Measurements from ENCODE around the gene IPO7.
"Not testable (repeated sequence)": the region's sequence is repeated elsewhere in the genome, so short reads cannot be mapped to it uniquely, and the experiment has no call there.

Gene IPO7

DNA sequence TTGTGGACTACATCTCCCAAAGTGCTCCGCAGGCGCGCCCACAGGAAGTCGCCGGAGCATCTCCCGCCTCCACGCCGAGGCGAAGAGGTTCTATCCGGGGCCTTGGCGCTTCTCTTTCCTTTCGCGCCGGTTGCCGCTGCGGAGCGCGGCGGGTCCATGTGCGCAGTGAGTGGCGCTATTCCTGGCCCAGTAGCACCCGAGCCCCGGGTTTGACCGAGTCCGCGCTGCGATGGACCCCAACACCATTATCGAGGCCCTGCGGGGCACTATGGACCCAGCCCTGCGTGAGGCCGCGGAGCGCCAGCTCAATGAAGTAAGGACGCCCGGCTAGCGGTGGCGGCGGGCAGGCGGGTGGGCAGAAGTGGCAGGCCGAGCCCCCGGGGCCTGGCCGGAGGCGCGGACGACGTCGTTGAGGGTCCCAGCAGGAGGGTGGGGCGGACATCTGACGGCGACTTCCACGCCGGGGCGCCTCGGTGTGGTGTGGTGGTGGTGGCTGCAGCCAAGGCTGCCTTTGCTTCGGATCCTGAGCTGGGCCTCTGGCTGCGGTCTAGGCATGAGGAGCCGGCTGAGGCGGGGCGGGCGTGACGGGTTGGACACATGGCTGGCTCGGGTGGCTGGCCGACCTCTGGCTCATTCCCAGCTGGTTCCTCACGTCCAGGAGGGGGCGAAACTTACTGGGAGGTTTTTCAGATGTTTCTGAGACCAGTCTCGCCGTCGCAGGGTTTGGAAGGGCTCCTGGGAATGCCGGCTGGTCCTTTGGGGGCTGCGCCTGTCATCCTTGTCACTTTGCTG lies at the start of gene IPO7:
TSS of gene IPO7 (plus strand) at position 118 of the 792 bp plus-strand sequence. CDS start at position 230, 112 bp downstream.
- Mint-ChIP-seq H3K4me3 (peak within 1 kb of the TSS; percentile 87), H3K27ac (peak within 1 kb of the TSS; percentile 98), H3K9me3 (no peaks in the 10 kb centered on the region), H3K27me3 (no peaks in the 10 kb centered on the region), H3K36me3 (ENCODE audit: low read depth) (peaks cover 26% of the 10 kb centered on the region), H3K4me1 (ENCODE audit: low read depth) (peaks cover 26% of the 10 kb centered on the region)
- intact Hi-C loops (cut with micrococcal nuclease): loop anchor here (1.0 kb wide), 2 partner anchors 20 to 70 kb away; partner anchors contain the start of gene TMEM41B

DNA sequence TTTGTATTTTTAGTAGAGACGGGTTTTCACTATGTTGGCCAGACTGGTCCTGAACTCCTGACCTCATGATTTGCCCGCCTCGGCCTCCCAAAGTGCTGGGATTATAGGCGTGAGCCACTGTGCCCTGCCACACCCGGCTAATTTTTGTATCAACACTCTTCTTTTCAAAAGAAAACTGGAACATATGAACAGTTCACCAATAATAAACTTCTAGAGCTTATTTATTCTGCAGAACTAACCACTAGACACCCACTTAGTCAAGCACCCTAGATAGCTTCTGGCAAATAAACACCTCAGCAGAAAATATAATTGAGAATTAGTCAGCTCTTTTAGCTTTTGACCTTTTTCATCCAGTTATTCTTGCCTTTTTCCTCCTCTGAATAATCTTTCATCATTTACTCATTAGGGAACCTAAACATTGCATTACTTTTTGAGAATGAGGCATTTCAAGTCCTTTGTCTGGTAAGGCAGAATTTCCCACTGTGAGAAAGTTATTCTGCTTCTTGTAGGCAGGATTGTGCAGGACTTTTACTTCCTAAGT lies 42.7 kb upstream of the IPO7 start:
- Mint-ChIP-seq H3K27ac (no peak overlapping the region), H3K27me3 (peaks cover 2% of the 10 kb centered on the region), H3K9me3 (no peaks in the 10 kb centered on the region), H3K4me1 (ENCODE audit: low read depth) (no peaks in the 10 kb centered on the region), H3K4me3 (no peak overlapping the region), H3K36me3 (ENCODE audit: low read depth) (no peaks in the 10 kb centered on the region)
- intact Hi-C loops (cut with micrococcal nuclease): no loop called here

DNA sequence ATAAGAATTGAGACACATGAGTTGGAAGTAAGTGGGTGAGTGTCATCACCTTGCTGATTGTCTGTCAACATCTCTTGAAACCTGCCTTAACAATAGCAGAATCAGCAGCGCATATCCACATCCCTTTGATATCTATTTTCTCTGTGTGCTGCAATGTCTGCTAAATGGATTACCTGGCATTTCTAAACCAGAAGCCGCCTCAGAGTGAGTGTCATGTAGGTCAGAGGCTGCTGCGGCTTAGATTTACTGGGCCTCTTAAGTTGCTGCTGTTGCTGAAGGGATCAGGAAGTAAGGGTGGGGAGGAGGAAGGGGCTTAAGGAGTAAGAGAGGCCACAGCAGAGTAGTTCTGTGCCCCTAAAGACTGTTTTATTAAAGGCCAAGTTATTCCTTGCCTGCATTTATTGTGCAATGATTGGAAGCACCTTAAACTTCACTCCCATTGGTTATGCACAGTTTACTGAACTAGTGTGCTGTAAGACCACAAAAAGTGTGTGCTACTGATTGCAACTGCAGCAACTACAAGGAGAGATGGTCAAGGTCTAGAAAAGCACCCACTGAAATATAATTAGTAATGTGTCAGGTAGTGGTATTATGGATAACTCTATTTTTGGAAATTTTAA lies 40.3 kb upstream of the IPO7 start:
- intact Hi-C loops (cut with micrococcal nuclease): no loop called here
- no peak overlapping the region for H3K27ac Mint-ChIP-seq
- no peaks in the 10 kb centered on the region for H3K9me3 Mint-ChIP-seq
- no peaks in the 10 kb centered on the region for H3K4me1 Mint-ChIP-seq (ENCODE audit: low read depth)
- no peaks in the 10 kb centered on the region for H3K36me3 Mint-ChIP-seq (ENCODE audit: low read depth)
- no peak overlapping the region for H3K4me3 Mint-ChIP-seq
- H3K27me3 Mint-ChIP-seq: peaks cover 4% of the 10 kb centered on the region

DNA sequence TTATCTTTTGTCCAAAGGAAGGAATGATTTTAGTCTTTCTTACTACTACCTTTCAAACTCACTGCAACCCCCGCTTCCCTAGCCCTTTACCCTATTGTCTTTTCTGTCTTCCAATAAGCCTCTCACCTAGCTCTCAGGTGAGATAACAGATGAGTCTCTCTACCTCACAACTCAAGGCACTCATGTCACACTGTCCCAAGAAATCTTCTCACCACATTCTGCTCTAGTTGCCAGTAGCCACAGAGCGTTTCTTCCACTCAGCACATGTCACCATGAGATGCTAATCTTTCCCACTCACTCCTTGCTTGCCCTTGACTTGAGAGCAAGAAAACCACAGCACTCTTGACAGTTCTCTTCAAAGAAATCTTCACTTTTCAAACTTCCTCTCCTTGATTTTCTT lies 37.4 kb upstream of the IPO7 start:
- Mint-ChIP-seq H3K4me1 (ENCODE audit: low read depth) (no peaks in the 10 kb centered on the region), H3K9me3 (no peaks in the 10 kb centered on the region), H3K36me3 (ENCODE audit: low read depth) (no peaks in the 10 kb centered on the region), H3K27me3 (peaks cover 4% of the 10 kb centered on the region), H3K4me3 (no peak overlapping the region), H3K27ac (no peak overlapping the region)
- intact Hi-C loops (cut with micrococcal nuclease): no loop called here

DNA sequence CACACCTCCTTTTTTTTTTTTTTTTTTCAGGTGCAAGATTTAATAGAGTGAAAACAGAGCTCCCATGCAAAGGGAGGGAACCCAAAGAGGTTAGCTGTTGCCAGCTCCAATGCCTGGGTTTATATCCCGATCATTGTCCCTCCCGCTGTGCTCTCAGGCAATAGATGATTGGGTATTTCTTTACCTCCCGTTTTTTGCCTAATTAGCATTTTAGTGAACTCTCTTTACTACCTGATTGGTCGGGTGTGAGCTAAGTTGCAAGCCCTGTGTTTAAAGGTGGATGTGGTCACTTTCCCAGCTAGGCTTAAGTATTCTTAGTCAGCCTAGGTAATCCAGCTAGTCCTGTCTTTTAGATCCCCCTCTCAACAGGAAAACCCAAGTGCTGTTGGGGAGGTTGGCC lies 36.7 kb upstream of the IPO7 start:
- H3K27ac Mint-ChIP-seq; intact Hi-C loops (cut with micrococcal nuclease); H3K4me3 Mint-ChIP-seq; H3K9me3 Mint-ChIP-seq; H3K4me1 Mint-ChIP-seq (ENCODE audit: low read depth); H3K27me3 Mint-ChIP-seq; H3K36me3 Mint-ChIP-seq (ENCODE audit: low read depth): not testable (repeated sequence)

DNA sequence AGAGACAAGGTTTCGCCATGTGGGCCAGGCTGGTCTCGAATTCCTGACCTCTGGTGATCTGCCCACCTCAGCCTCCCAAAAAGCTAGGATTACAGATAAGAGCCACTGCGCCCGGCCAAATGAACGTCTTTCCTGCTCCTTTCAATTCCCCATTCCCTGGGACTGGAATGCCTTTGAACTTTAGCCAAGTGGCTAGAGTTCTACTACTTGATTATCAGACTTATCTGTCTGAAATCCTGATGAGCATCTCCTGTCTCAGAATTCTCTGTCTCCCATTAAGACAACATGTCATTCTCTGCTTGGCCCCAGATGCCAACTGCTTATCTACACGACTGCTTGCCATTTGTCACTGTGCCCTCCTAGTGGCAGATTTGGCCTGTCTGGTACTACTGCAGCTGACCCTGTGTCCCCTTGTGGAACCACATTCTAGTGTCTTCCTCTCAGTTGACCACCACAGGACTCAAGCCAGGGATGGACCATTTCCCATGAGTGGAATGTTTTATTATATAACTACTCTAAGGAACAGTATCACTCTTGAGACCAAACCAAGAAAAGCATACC lies 33.1 kb upstream of the IPO7 start:
- peaks cover 3% of the 10 kb centered on the region for H3K27me3 Mint-ChIP-seq
- no peaks in the 10 kb centered on the region for H3K9me3 Mint-ChIP-seq
- H3K4me3 Mint-ChIP-seq: no peak overlapping the region
- no peaks in the 10 kb centered on the region for H3K36me3 Mint-ChIP-seq (ENCODE audit: low read depth)
- H3K27ac Mint-ChIP-seq: no peak overlapping the region
- intact Hi-C loops (cut with micrococcal nuclease): no loop called here
- no peaks in the 10 kb centered on the region for H3K4me1 Mint-ChIP-seq (ENCODE audit: low read depth)

DNA sequence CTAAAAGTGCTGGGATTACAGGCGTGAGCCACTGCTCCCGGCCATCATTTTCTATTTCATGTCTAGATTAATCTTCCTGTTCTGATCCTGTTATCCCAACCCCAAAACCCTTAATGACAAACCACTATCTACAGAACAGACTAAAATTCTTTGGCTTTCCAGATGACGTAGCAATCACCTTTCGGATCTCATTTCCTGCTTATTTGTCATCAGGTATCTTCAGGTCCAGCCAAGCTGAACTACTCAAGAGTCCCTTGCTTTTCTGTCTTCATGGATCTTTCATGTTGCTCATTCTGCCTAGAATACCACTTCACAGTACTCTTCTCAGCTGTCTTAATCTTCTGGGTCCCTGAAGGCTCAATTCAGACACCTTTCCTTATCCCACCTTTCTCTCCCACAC lies 27.4 kb upstream of the IPO7 start:
- intact Hi-C loops (cut with micrococcal nuclease): no loop called here
- Mint-ChIP-seq H3K4me1 (ENCODE audit: low read depth) (no peaks in the 10 kb centered on the region), H3K36me3 (ENCODE audit: low read depth) (no peaks in the 10 kb centered on the region), H3K27ac (no peak overlapping the region), H3K27me3 (no peaks in the 10 kb centered on the region), H3K9me3 (no peaks in the 10 kb centered on the region), H3K4me3 (no peak overlapping the region)

DNA sequence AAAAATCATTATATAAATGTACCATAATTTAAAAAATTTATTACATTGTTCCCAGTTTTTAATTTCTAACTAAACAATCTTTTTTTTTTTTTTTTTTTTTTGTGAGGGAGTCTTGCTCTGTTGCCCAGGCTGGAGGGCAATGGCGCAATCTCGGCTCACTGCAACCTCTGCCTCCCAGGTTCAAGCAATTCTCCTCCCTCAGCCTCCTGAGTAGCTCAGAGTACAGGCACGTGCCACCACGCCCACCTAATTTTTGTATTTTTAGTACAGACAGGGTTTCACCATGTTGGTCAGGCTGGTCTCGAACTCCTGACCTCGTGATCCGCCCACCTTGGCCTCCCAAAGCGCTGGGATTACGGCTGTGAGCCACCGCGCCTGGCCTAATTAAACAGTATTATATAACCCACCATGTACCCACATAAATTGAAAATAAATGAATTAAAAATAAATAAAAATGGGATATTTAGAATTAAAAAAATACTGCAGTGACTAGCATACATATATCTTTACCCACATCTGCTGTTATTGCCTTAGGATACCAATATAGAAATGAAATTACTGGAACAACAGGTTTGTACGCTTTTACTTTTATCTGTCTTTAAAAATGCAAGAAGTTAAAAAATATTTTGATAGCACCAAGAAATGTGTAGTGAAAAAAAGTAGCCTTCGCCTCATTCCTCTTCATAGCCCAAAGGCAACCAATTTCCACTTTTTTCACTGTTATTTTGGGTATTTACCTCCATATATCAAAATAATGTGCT lies 23.4 kb upstream of the IPO7 start:
- H3K27me3 Mint-ChIP-seq; H3K4me3 Mint-ChIP-seq; H3K27ac Mint-ChIP-seq; H3K36me3 Mint-ChIP-seq (ENCODE audit: low read depth); H3K9me3 Mint-ChIP-seq: not testable (repeated sequence)
- peaks cover 26% of the 10 kb centered on the region for H3K4me1 Mint-ChIP-seq (ENCODE audit: low read depth)
- intact Hi-C loops (cut with micrococcal nuclease): loop anchor here (5.0 kb wide), 1 partner anchor 99 kb away; no protein-coding TSS in a partner anchor

DNA sequence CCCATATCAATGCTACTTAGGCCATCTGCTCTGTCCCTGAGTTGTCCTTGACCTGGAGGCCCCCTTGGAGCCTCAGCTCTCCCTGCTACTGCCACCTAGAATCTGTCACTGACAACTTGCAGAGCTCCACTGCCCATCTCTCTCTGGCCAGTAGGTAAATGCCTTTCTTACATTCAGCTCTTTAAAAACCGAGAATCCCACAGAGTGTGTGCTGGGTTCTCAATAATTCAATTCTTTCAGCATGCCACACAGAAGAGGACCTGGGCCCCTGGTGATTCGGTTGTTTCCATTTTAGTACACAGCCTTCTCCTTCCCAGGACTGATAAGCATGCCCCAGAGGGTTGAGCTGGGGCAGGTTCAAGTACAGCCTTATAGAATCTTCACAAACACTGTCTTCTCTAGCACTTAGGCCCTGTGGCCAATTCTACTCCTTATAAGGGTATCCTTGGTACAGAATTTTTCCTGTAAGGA lies 22.0 kb upstream of the IPO7 start:
- Mint-ChIP-seq H3K4me3 (no peak overlapping the region), H3K27ac (peak overlapping the region; percentile 99), H3K36me3 (ENCODE audit: low read depth) (no peaks in the 10 kb centered on the region), H3K27me3 (no peaks in the 10 kb centered on the region), H3K9me3 (no peaks in the 10 kb centered on the region), H3K4me1 (ENCODE audit: low read depth) (peaks cover 26% of the 10 kb centered on the region)
- intact Hi-C loops (cut with micrococcal nuclease): loop anchor here (5.0 kb wide), 1 partner anchor 100 kb away; no protein-coding TSS in a partner anchor

DNA sequence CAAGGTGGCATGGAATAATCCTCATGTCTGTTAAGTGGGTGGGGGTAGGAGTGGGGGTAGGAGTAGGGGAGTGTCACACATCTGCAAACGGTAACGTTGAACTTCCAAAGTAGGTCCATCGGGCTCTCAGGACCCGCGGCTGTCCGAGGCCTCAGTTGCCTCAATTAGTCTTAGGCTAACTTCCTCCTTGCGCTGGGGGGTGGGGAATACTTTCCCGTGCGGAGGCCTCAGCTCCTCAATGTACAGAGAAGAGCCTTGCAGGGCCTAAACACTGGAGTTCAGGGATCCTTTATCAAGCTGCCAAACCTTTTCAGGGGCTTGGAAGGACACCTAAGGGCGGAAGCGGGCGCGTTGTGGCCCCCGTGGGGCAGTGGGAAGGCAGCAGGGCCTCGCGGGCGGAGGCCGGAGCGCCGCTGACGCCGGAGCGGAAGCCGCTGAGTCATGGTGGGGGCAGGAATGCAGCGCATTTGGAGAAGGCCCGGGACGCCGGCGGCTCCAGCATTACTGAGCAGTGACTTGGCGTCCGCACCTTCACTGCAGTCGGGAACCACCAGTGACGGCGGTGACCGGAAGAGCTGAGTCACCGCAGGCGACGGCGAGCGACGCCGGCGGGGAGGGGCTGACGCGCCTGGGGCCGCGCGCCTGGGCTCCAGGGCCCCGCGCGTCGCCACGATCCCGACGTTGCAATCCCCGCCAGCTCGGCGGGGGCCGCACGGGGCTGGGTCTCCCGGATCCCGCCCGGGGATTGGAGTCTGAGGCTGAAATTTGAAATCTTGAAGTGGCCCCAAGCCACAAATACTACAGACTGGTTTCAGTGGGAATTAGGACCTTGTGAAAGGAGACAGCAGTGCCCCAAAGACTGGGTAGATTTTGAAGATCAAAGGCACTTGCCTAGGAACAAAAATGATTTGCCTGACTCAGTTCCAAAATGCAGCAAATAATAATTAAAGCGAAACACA lies 20.2 kb upstream of the IPO7 start:
- H3K27me3 Mint-ChIP-seq: no peaks in the 10 kb centered on the region
- no peaks in the 10 kb centered on the region for H3K36me3 Mint-ChIP-seq (ENCODE audit: low read depth)
- H3K4me3 Mint-ChIP-seq: peak overlapping the region; percentile 78
- H3K9me3 Mint-ChIP-seq: no peaks in the 10 kb centered on the region
- peaks cover 26% of the 10 kb centered on the region for H3K4me1 Mint-ChIP-seq (ENCODE audit: low read depth)
- intact Hi-C loops (cut with micrococcal nuclease): loop anchor here (1.0 to 5.0 kb wide), 3 partner anchors 21 to 102 kb away; partner anchors contain the start of gene TMEM41B
- H3K27ac Mint-ChIP-seq: peak overlapping the region; percentile 99

DNA sequence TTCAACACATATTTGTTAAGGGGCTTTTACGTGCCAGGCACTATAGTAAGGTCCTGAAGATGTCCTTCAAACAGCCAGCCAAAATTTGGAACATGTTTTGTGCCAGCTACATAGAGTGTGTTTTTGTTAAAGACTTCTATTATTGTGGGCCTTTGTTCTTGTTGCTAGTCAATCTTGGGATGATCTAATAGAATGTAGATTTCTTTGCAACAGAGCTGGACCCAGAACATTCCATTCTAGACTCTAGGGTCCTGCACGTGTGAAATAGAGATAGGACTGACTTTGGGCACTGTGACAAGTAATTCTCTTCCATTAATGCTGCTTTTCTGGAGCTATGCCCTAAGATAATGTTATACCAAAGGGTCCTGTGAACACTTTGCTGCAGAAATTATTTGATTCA lies 16.9 kb upstream of the IPO7 start:
- H3K4me1 Mint-ChIP-seq (ENCODE audit: low read depth): peaks cover 21% of the 10 kb centered on the region
- intact Hi-C loops (cut with micrococcal nuclease): no loop called here
- no peaks in the 10 kb centered on the region for H3K9me3 Mint-ChIP-seq
- H3K27ac Mint-ChIP-seq: no peak overlapping the region
- no peaks in the 10 kb centered on the region for H3K36me3 Mint-ChIP-seq (ENCODE audit: low read depth)
- peaks cover 3% of the 10 kb centered on the region for H3K27me3 Mint-ChIP-seq
- no peak overlapping the region for H3K4me3 Mint-ChIP-seq

DNA sequence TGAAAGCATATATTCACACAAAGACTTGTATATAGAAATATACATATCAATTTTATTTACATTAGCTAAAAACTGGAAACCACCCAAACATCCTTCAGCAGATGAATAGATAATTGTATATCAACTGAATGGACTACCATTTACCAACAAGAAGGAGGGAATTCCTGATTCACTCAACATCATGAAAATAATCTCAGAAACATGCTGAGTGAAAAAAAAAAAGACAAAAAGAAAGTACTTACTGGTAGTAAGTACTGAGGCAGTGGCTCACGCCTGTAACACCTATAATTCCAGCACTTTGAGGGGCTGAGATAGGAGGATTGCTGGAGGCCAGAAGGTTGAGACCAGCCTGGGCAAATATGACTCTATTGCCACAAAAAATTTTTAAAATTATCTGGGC lies 7.4 kb upstream of the IPO7 start:
- no peaks in the 10 kb centered on the region for H3K9me3 Mint-ChIP-seq
- no peak overlapping the region for H3K4me3 Mint-ChIP-seq
- H3K27ac Mint-ChIP-seq: no peak overlapping the region
- peaks cover 7% of the 10 kb centered on the region for H3K4me1 Mint-ChIP-seq (ENCODE audit: low read depth)
- intact Hi-C loops (cut with micrococcal nuclease): no loop called here
- H3K27me3 Mint-ChIP-seq: peaks cover 6% of the 10 kb centered on the region
- no peaks in the 10 kb centered on the region for H3K36me3 Mint-ChIP-seq (ENCODE audit: low read depth)

DNA sequence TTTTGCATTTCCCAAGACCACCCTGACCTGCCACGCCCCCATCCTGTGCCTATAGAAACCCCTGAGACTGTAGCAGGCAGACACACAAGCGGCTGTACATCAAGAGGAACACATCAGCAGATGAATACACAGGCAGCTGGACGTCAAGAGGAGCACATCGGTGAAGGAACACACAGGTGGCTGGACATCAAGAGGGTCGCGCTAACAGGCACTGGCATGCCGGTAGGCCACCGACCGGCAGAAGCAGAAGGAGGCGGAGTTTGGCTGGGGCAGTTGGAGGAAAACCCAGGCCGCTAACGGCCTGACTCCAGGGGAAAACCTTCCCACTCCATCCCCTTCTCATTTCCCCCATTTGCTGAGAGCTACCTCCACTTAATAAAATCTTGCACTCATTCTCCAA lies 5.4 kb upstream of the IPO7 start:
- Mint-ChIP-seq H3K27me3 (no peaks in the 10 kb centered on the region), H3K4me1 (ENCODE audit: low read depth) (peaks cover 8% of the 10 kb centered on the region), H3K27ac (no peak overlapping the region), H3K36me3 (ENCODE audit: low read depth) (no peaks in the 10 kb centered on the region), H3K9me3 (no peaks in the 10 kb centered on the region), H3K4me3 (no peak overlapping the region)
- intact Hi-C loops (cut with micrococcal nuclease): no loop called here

Measured in dendritic cell treated with granulocyte-macrophage colony-stimulating factor and Interleukin-4, amounts not matched to agents 40 ng/mL and 50 ng/mL, for 4 days (primary cell).